Measurements from ENCODE around the gene ATP10A.
"Not testable (repeated sequence)": the region's sequence is repeated elsewhere in the genome, so short reads cannot be mapped to it uniquely, and the experiment has no call there.

Gene ATP10A

GRCh38 chr15:25655207-25655948, 207.7 kb downstream of the ATP10A start:
- Mint-ChIP-seq H3K4me3 (no peak overlapping the region), H3K27me3 (ENCODE audit: low read depth) (peaks cover 2% of the 10 kb centered on the region), H3K9me3 (no peaks in the 10 kb centered on the region), H3K27ac (no peak overlapping the region), H3K36me3 (ENCODE audit: low read depth) (no peaks in the 10 kb centered on the region), H3K4me1 (ENCODE audit: low read depth) (peaks cover 4% of the 10 kb centered on the region)
- DNase-seq (ENCODE audit: low spot score): no peak

- Mint-ChIP-seq H3K9me3 (no peaks in the 10 kb centered on the region), H3K27me3 (ENCODE audit: low read depth) (no peaks in the 10 kb centered on the region), H3K27ac (no peak overlapping the region)
Measured at GRCh38 chr15:25653371-25653770, 209.8 kb downstream of the ATP10A start.

GRCh38 chr15:25652704-25653103, 210.4 kb downstream of the ATP10A start:
- H3K36me3 Mint-ChIP-seq (ENCODE audit: low read depth): no peaks in the 10 kb centered on the region
- H3K27ac Mint-ChIP-seq: no peak overlapping the region
- no peaks in the 10 kb centered on the region for H3K9me3 Mint-ChIP-seq
- peaks cover 4% of the 10 kb centered on the region for H3K4me1 Mint-ChIP-seq (ENCODE audit: low read depth)
- no peak overlapping the region for H3K4me3 Mint-ChIP-seq
- no peak for DNase-seq (ENCODE audit: low spot score)
- H3K27me3 Mint-ChIP-seq (ENCODE audit: low read depth): no peaks in the 10 kb centered on the region

More at GRCh38 chr15:25653371-25653770, 209.8 kb downstream of the ATP10A start:
- Mint-ChIP-seq H3K36me3 (ENCODE audit: low read depth) (no peaks in the 10 kb centered on the region), H3K4me1 (ENCODE audit: low read depth) (peaks cover 4% of the 10 kb centered on the region), H3K4me3 (no peak overlapping the region)
- DNase-seq (ENCODE audit: low spot score): no peak

- Mint-ChIP-seq H3K4me1 (ENCODE audit: low read depth) (peaks cover 4% of the 10 kb centered on the region), H3K9me3 (no peaks in the 10 kb centered on the region), H3K27me3 (ENCODE audit: low read depth) (peaks cover 3% of the 10 kb centered on the region), H3K36me3 (ENCODE audit: low read depth) (no peaks in the 10 kb centered on the region), H3K27ac (no peak overlapping the region), H3K4me3 (no peak overlapping the region)
- DNase-seq (ENCODE audit: low spot score): no peak
Measured at GRCh38 chr15:25649390-25649789, 213.7 kb downstream of the ATP10A start.

GRCh38 chr15:25643120-25643519, 220.0 kb downstream of the ATP10A start:
- H3K27ac Mint-ChIP-seq: no peak overlapping the region
- DNase-seq (ENCODE audit: low spot score): no peak
- no peaks in the 10 kb centered on the region for H3K4me1 Mint-ChIP-seq (ENCODE audit: low read depth)
- no peak overlapping the region for H3K4me3 Mint-ChIP-seq
- peaks cover 14% of the 10 kb centered on the region for H3K27me3 Mint-ChIP-seq (ENCODE audit: low read depth)
- no peaks in the 10 kb centered on the region for H3K9me3 Mint-ChIP-seq
- H3K36me3 Mint-ChIP-seq (ENCODE audit: low read depth): no peaks in the 10 kb centered on the region

GRCh38 chr15:25641762-25642161, 221.4 kb downstream of the ATP10A start:
- Mint-ChIP-seq H3K27ac (no peak overlapping the region), H3K9me3 (no peaks in the 10 kb centered on the region), H3K4me3 (no peak overlapping the region), H3K36me3 (ENCODE audit: low read depth) (no peaks in the 10 kb centered on the region), H3K27me3 (ENCODE audit: low read depth) (peaks cover 14% of the 10 kb centered on the region), H3K4me1 (ENCODE audit: low read depth) (no peaks in the 10 kb centered on the region)
- DNase-seq (ENCODE audit: low spot score): no peak

GRCh38 chr15:25641361-25641760, 221.8 kb downstream of the ATP10A start:
- H3K4me1 Mint-ChIP-seq (ENCODE audit: low read depth): no peaks in the 10 kb centered on the region
- peaks cover 14% of the 10 kb centered on the region for H3K27me3 Mint-ChIP-seq (ENCODE audit: low read depth)
- H3K4me3 Mint-ChIP-seq: no peak overlapping the region
- no peak overlapping the region for H3K27ac Mint-ChIP-seq
- no peaks in the 10 kb centered on the region for H3K36me3 Mint-ChIP-seq (ENCODE audit: low read depth)
- no peak for DNase-seq (ENCODE audit: low spot score)
- H3K9me3 Mint-ChIP-seq: no peaks in the 10 kb centered on the region

GRCh38 chr15:25640959-25641358, 222.2 kb downstream of the ATP10A start:
- not testable (repeated sequence) for H3K27ac Mint-ChIP-seq
- peaks cover 12% of the 10 kb centered on the region for H3K27me3 Mint-ChIP-seq (ENCODE audit: low read depth)

GRCh38 chr15:25640381-25640780, 222.7 kb downstream of the ATP10A start:
- H3K4me3 Mint-ChIP-seq: no peak overlapping the region

More at GRCh38 chr15:25640959-25641358, 222.2 kb downstream of the ATP10A start:
- not testable (repeated sequence) for H3K36me3 Mint-ChIP-seq (ENCODE audit: low read depth); DNase-seq (ENCODE audit: low spot score); H3K4me3 Mint-ChIP-seq; H3K9me3 Mint-ChIP-seq; H3K4me1 Mint-ChIP-seq (ENCODE audit: low read depth)

GRCh38 chr15:25636486-25636885, 226.6 kb downstream of the ATP10A start:
- not testable (repeated sequence) for H3K36me3 Mint-ChIP-seq (ENCODE audit: low read depth); DNase-seq (ENCODE audit: low spot score); H3K9me3 Mint-ChIP-seq; H3K27ac Mint-ChIP-seq; H3K27me3 Mint-ChIP-seq (ENCODE audit: low read depth); H3K4me1 Mint-ChIP-seq (ENCODE audit: low read depth); H3K4me3 Mint-ChIP-seq

More at GRCh38 chr15:25640381-25640780, 222.7 kb downstream of the ATP10A start:
- no peaks in the 10 kb centered on the region for H3K4me1 Mint-ChIP-seq (ENCODE audit: low read depth)
- H3K9me3 Mint-ChIP-seq: no peaks in the 10 kb centered on the region
- no peak overlapping the region for H3K27ac Mint-ChIP-seq
- H3K36me3 Mint-ChIP-seq (ENCODE audit: low read depth): no peaks in the 10 kb centered on the region
- peaks cover 12% of the 10 kb centered on the region for H3K27me3 Mint-ChIP-seq (ENCODE audit: low read depth)
- DNase-seq (ENCODE audit: low spot score): no peak

GRCh38 chr15:25635191-25635590, 227.9 kb downstream of the ATP10A start:
- Mint-ChIP-seq H3K4me1 (ENCODE audit: low read depth) (no peaks in the 10 kb centered on the region), H3K27ac (no peak overlapping the region), H3K9me3 (no peaks in the 10 kb centered on the region), H3K36me3 (ENCODE audit: low read depth) (no peaks in the 10 kb centered on the region), H3K4me3 (no peak overlapping the region), H3K27me3 (ENCODE audit: low read depth) (no peaks in the 10 kb centered on the region)
- no peak for DNase-seq (ENCODE audit: low spot score)

- Mint-ChIP-seq H3K36me3 (ENCODE audit: low read depth) (no peaks in the 10 kb centered on the region), H3K4me1 (ENCODE audit: low read depth) (no peaks in the 10 kb centered on the region), H3K27me3 (ENCODE audit: low read depth) (no peaks in the 10 kb centered on the region), H3K27ac (no peak overlapping the region), H3K9me3 (no peaks in the 10 kb centered on the region), H3K4me3 (no peak overlapping the region)
- DNase-seq (ENCODE audit: low spot score): no peak
Measured at GRCh38 chr15:25633862-25634261, 229.3 kb downstream of the ATP10A start.

- Mint-ChIP-seq H3K27me3 (ENCODE audit: low read depth) (no peaks in the 10 kb centered on the region), H3K4me1 (ENCODE audit: low read depth) (no peaks in the 10 kb centered on the region), H3K9me3 (no peaks in the 10 kb centered on the region), H3K36me3 (ENCODE audit: low read depth) (no peaks in the 10 kb centered on the region), H3K4me3 (no peak overlapping the region), H3K27ac (no peak overlapping the region)
- DNase-seq (ENCODE audit: low spot score): no peak
Measured at GRCh38 chr15:25631971-25632370, 231.2 kb downstream of the ATP10A start.

All from T-helper 2 cell treated with Interferon-gamma antibody and Interleukin-4, amounts not matched to agents 5 μg/mL and 100 μg/mL, for 36 hours (primary cell).